ENCODE results near the gene YEATS4. TPM values are rescaled to one million over a fixed set of nuclear protein-coding genes. Genes with fewer than 3 reads are reported as not detected.

Gene YEATS4
- total RNA-seq, 1 donor = 37.2 TPM

- DNase-seq (ENCODE audit: low read depth) = no peak
- TF ChIP-seq CTCF (IDR thresholded peaks at IDR 0.05; ENCODE audit: insufficient read depth, low read length) = no peak
- H3K4me3 ChIP-seq (ENCODE audit: low read depth, low read length) = no peak overlapping the region
These were observed 4.0 kb upstream of the YEATS4 start for GRCh38 chr12:69355363-69356028.

GRCh38 chr12:69360348-69360672, 767 bp downstream of the YEATS4 start:
- DNase-seq (ENCODE audit: low read depth) = no peak
- no peak for TF ChIP-seq CTCF (IDR thresholded peaks at IDR 0.05; ENCODE audit: insufficient read depth, low read length)
- H3K4me3 ChIP-seq (ENCODE audit: low read depth, low read length) = peak overlapping the region; percentile 85

- no peak for DNase-seq (ENCODE audit: low read depth)
- H3K4me3 ChIP-seq (ENCODE audit: low read depth, low read length) = no peak overlapping the region
- no peak for TF ChIP-seq CTCF (IDR thresholded peaks at IDR 0.05; ENCODE audit: insufficient read depth, low read length)
These were observed 7.3 kb downstream of the YEATS4 start for GRCh38 chr12:69366796-69367195.

GRCh38 chr12:69368171-69368570, 8.6 kb downstream of the YEATS4 start:
- DNase-seq (ENCODE audit: low read depth) = no peak
- H3K4me3 ChIP-seq (ENCODE audit: low read depth, low read length) = no peak overlapping the region
- no peak for TF ChIP-seq CTCF (IDR thresholded peaks at IDR 0.05; ENCODE audit: insufficient read depth, low read length)

GRCh38 chr12:69383074-69383473, 23.5 kb downstream of the YEATS4 start:
- TF ChIP-seq CTCF (IDR thresholded peaks at IDR 0.05; ENCODE audit: insufficient read depth, low read length) = no peak
- no peak overlapping the region for H3K4me3 ChIP-seq (ENCODE audit: low read depth, low read length)
- no peak for DNase-seq (ENCODE audit: low read depth)

GRCh38 chr12:69385038-69385437, 25.5 kb downstream of the YEATS4 start:
- no peak for DNase-seq (ENCODE audit: low read depth)
- TF ChIP-seq CTCF (IDR thresholded peaks at IDR 0.05; ENCODE audit: insufficient read depth, low read length) = no peak
- no peak overlapping the region for H3K4me3 ChIP-seq (ENCODE audit: low read depth, low read length)

GRCh38 chr12:69386921-69387320, 27.4 kb downstream of the YEATS4 start:
- no peak for DNase-seq (ENCODE audit: low read depth)
- TF ChIP-seq CTCF (IDR thresholded peaks at IDR 0.05; ENCODE audit: insufficient read depth, low read length) = no peak
- no peak overlapping the region for H3K4me3 ChIP-seq (ENCODE audit: low read depth, low read length)

Data from fibroblast of the aortic adventitia (primary cell).